PC-9 (cell line): ENCODE results near the gene SNAP47. TPM values are rescaled to one million over a fixed set of nuclear protein-coding genes. Genes with fewer than 3 reads are reported as not detected.

Experiments used
- BruUV-seq: library from RNA; stranded (reverse); fragments of 400-500 nt; replicated peaks from 2 replicates; lab custom pipeline; 2021; lab: Mats Ljungman, UMichigan
- CTCF ChIA-PET: fragments of 300-600 bp; sonication (Branson Sonifier 250); formaldehyde crosslinking; loops from one replicate; lab custom pipeline; 2022; ENCODE audit warnings: antibody characterized with exemption; lab: Charles Lee
- POLR2A ChIA-PET: fragments of 300-600 bp; sonication (Branson Sonifier 250); formaldehyde crosslinking; loops from one replicate; lab custom pipeline; 2022; ENCODE audit warnings: antibody characterized with exemption; ENCODE audit not compliant: unreplicated experiment; lab: Charles Lee
- DNase-seq, 2 experiments: peaks; one replicate each; pipeline versions ENCODE4 v3.0.0 to v3.0.0-alpha.2; 2015 to 2022; ENCODE audit warnings: mixed read lengths in 1 of 2
- H2AFZ ChIP-seq: fragments of 200-600 bp; sonication (generic); 2 replicates; pipeline ENCODE4 v1.8.1; 2017; ENCODE audit warnings: antibody characterized with exemption
- H3F3A ChIP-seq: fragments of 200-600 bp; sonication (generic); 2 replicates; pipeline ENCODE4 v1.8.1; 2017; ENCODE audit warnings: antibody characterized with exemption, mild to moderate bottlenecking, low read depth; ENCODE audit not compliant: insufficient read depth
- H3K27ac ChIP-seq: fragments of 200-600 bp; sonication (generic); 2 replicates; pipeline ENCODE4 v1.6.1; 2016; ENCODE audit warnings: mixed run types
- H3K27me3 ChIP-seq: fragments of 200-600 bp; sonication (generic); 2 replicates; pipeline ENCODE4 v1.6.1; 2016; ENCODE audit warnings: low read depth, mixed run types; ENCODE audit not compliant: insufficient read depth
- H3K36me3 ChIP-seq: fragments of 200-600 bp; sonication (generic); 2 replicates; pipeline ENCODE4 v1.6.1; 2016; ENCODE audit warnings: low read depth, mixed run types
- H3K4me1 ChIP-seq: fragments of 200-600 bp; sonication (generic); replicated peaks from 2 replicates; pipeline ENCODE4 v1.6.1; 2016; ENCODE audit warnings: mixed run types; ENCODE audit not compliant: insufficient read depth
- H3K4me2 ChIP-seq: fragments of 200-600 bp; sonication (generic); 2 replicates; pipeline ENCODE4 v1.6.1; 2017; ENCODE audit warnings: mixed run types
- H3K4me3 ChIP-seq: fragments of 200-600 bp; sonication (generic); 2 replicates; pipeline ENCODE4 v1.6.1; 2016; ENCODE audit warnings: mixed run types
- H3K79me2 ChIP-seq: fragments of 200-600 bp; sonication (generic); 2 replicates; pipeline ENCODE4 v1.6.1; 2017; ENCODE audit warnings: low read depth, mixed run types
- H3K9me2 ChIP-seq: fragments of 200-600 bp; sonication (generic); 2 replicates; pipeline ENCODE4 v1.8.1; 2017; ENCODE audit warnings: mild to moderate bottlenecking; ENCODE audit not compliant: insufficient read depth
- H3K9me3 ChIP-seq: fragments of 200-600 bp; sonication (generic); 2 replicates; pipeline ENCODE4 v1.8.1; 2016; ENCODE audit warnings: low read depth; ENCODE audit not compliant: insufficient read depth
- H4K20me1 ChIP-seq: fragments of 200-600 bp; sonication (generic); 2 replicates; pipeline ENCODE4 v1.8.1; 2017; ENCODE audit not compliant: insufficient read depth
- CTCF ChIP-seq: fragments of 200-600 bp; sonication (generic); conservative IDR thresholded peaks from 2 replicates; pipeline ENCODE4 v1.6.1; 2017; ENCODE audit warnings: mixed run types, antibody characterized with exemption, mild to moderate bottlenecking, moderate library complexity
- EZH2 ChIP-seq: fragments of 200-600 bp; sonication (generic); IDR thresholded peaks from 2 replicates; pipeline ENCODE4 v1.8.0; 2017; ENCODE audit warnings: antibody characterized with exemption, low read depth
- intact Hi-C: fragments of 100-400 bp; cut with micrococcal nuclease; formaldehyde crosslinking; loops from one replicate; pipeline ENCODE4 v1.10.0; 2022; ENCODE audit not compliant: unreplicated experiment
- total RNA-seq: library from RNA; stranded (reverse); gene quantifications from 2 replicates; pipeline ENCODE4 v1.2.3, GENCODE V29; 2021

SNAP47 gene
- total RNA-seq, 1 experiment from 2014 or later = 70.2 TPM

- no peak overlapping the region for H3K27ac ChIP-seq
- no peaks in the 10 kb centered on the region for H3K79me2 ChIP-seq
- no peaks in the 10 kb centered on the region for H3K27me3 ChIP-seq
- POLR2A ChIA-PET = no interaction called here
- DNase-seq = no peak
- H3K36me3 ChIP-seq = no peaks in the 10 kb centered on the region
- H3K4me3 ChIP-seq = no peak overlapping the region
- no peaks in the 10 kb centered on the region for H3F3A ChIP-seq
- no peak overlapping the region for H2AFZ ChIP-seq
- H3K4me2 ChIP-seq = no peak overlapping the region
- TF ChIP-seq EZH2 = no peak
- no peak for TF ChIP-seq CTCF
- intact Hi-C loops = no loop called here
- peaks cover under 1% of the 10 kb centered on the region; the same call in 1 of the 2 replicates for H3K9me2 ChIP-seq
- H4K20me1 ChIP-seq = no peaks in the 10 kb centered on the region
- CTCF ChIA-PET = no interaction called here
- BruUV-seq = no TSS peak
- H3K4me1 ChIP-seq = no peaks in the 10 kb centered on the region
- peaks cover 6% of the 10 kb centered on the region; the same call in 1 of the 2 replicates for H3K9me3 ChIP-seq
Measured at GRCh38 chr1:227813962-227814361, 78.7 kb downstream of the SNAP47 start.

DNA sequence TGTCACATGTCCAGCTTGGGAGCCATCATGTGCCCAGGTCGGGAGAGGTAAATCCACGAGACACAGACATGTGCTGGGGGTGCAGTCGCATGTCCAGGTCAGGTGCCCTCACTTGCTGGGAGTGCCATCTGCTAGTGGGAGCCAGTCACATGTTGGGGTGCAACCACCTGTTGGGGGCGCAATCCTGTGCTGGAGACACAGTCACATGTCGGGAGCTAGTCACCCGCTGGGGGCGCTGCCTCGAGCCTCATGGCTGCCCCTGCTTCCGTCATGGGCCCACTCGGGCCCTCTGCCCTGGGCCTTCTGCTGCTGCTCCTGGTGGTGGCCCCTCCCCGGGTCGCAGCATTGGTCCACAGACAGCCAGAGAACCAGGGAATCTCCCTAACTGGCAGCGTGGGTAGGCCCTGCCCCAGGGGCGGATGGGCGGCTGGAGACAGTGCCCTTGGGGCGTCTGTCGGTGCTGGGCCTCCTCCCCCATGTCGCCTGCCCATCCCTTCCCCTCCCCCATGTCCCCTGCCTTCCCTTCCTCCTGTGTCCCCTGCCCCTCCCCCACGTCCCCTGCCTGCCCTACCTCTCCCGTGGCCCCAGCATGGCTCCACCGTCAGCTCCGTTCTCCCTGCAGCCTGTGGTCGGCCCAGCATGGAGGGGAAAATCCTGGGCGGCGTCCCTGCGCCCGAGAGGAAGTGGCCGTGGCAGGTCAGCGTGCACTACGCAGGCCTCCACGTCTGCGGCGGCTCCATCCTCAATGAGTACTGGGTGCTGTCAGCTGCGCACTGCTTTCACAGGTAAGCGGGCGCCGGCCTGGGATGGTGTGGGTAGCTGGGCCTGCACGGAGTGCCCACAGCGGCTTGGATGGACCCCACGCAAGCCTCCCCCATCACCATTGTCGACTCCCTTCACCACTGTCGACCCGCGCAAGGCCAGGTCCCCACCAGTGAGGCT is 80.5 kb downstream of the SNAP47 start, which contains the start of gene PRSS38:
Gene PRSS38, plus strand, starts transcription at position 208 of the 942 bp plus-strand sequence. Its CDS starts 42 bp downstream, at position 250.
- Histone ChIP-seq H2AFZ (no peak within 1 kb of the TSS), H3K27me3 (no peaks in the 10 kb centered on the region), H3K9me2 (peaks cover 3% of the 10 kb centered on the region; the same call in 1 of the 2 replicates), H3K79me2 (no peaks in the 10 kb centered on the region), H3K4me3 (no peak within 1 kb of the TSS), H4K20me1 (no peaks in the 10 kb centered on the region), H3K4me1 (no peaks in the 10 kb centered on the region), H3F3A (no peaks in the 10 kb centered on the region), H3K4me2 (no peak within 1 kb of the TSS), H3K27ac (no peak within 1 kb of the TSS), H3K9me3 (peaks cover 4% of the 10 kb centered on the region; the same call in 1 of the 2 replicates), H3K36me3 (no peaks in the 10 kb centered on the region)
- BruUV-seq = no TSS peak
- ChIA-PET POLR2A (no interaction called here), CTCF (interaction anchor here (0.6 kb wide), 1 partner anchor 9 kb away, joined by 5 read pairs; no protein-coding TSS in a partner anchor)
- TF ChIP-seq EZH2 (no peak), CTCF (no peak)
- intact Hi-C loops = no loop called here
- DNase-seq = no peak

GRCh38 chr1:227816750-227817446 is 81.7 kb downstream of the SNAP47 start:
- H3F3A ChIP-seq = no peaks in the 10 kb centered on the region
- BruUV-seq = no TSS peak
- H3K27me3 ChIP-seq = no peaks in the 10 kb centered on the region
- no peaks in the 10 kb centered on the region for H4K20me1 ChIP-seq
- H3K9me2 ChIP-seq = peaks cover 3% of the 10 kb centered on the region; the same call in 1 of the 2 replicates
- no peaks in the 10 kb centered on the region; the same call in 1 of the 2 replicates for H3K9me3 ChIP-seq
- ChIA-PET CTCF (no interaction called here), POLR2A (interaction anchor here (0.6 kb wide), 1 partner anchor 76 kb away, joined by 4 read pairs; no protein-coding TSS in a partner anchor)
- intact Hi-C loops = no loop called here
- no peak overlapping the region for H2AFZ ChIP-seq
- no peak for DNase-seq
- H3K79me2 ChIP-seq = no peaks in the 10 kb centered on the region
- no peak overlapping the region for H3K4me2 ChIP-seq
- no peak overlapping the region for H3K4me3 ChIP-seq
- H3K27ac ChIP-seq = no peak overlapping the region
- H3K4me1 ChIP-seq = no peaks in the 10 kb centered on the region
- TF ChIP-seq EZH2 (no peak), CTCF (no peak)
- no peaks in the 10 kb centered on the region for H3K36me3 ChIP-seq
